ENCODE measurements around the gene HPCAL1.

DNA sequence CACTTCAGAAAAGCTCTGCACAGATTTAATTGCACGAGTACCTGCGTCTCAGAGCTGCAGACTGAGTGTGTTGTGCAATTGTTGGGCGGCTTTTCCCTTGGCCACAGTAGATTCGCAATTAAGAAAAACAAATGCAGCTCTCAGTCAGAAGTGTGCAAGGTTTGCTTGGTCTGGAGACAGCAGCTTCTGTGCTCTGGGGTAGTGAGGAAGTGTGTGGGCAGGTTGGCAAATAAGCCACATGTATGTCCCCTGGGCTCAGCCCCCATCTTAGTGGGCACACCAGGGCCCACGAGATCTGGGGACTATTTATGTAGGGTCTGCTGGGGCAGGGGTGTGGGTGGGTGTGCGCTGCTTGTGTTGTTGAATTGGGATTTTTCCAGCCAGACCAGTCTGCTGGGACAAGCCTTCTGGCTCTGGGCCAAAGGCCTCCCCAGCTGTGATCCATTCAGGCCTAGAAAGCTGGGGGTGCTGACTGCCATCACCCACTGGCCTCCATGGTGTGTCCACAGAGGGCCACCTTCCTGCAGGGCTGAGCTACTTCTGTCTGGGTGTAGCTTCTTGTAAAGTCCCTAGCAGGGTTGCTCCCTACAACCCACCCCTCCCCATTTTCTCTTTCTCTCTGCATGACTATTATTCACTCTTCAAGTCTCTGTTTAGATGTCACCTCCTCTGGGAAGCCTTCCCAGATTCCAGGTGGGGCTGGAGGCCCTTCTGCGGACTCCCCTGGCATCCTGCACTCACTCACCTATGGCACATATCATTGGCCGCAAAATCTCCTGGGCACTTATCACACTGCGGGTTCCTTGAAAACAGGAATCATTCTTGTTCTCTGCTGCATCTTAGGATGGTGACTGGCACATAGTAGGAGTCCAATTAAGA lies 77.6 kb downstream of the HPCAL1 start:
- no peak for TF ChIP-seq CTCF (IDR thresholded peaks at IDR 0.05)
- no peak for TF ChIP-seq POLR2A (IDR thresholded peaks at IDR 0.05)

Measured in body of pancreas (tissue), 4 donors.